ENCODE data around the gene RAD51B.

Gene RAD51B

DNA sequence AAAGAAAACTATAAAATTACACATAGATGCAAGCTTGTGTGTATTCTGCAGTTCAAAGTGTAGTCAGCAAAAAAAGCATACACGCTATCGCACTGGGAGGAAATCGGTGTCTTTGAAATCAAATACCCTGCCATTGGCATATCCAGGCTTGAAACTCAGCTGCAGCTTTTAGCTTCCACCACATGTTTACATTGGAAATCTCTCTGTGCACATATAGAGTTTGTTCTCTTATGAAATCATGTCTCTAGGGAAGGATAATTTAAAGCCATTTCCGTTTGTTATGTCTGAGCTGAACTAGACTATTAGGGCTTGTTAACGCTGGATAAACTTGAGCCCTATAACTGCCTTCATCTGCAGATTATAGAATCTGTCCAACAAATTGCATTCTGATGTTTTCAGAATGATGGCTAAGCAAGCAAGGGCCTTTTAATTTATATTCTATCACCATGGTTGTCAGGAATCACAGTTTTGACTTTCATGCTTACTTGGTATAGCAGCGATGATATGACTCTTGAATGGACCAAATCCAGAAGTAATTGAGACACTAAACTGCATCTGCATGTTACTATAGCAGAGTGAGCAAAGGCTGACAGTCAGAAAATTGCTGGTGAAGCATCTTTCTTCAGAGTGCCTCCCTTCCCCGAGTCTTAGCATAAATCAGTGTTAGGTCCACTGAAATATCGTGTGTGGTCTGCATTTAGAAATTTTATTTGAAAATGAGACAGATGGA lies 530.5 kb downstream of the RAD51B start:
- DNase-seq = no peak

DNA sequence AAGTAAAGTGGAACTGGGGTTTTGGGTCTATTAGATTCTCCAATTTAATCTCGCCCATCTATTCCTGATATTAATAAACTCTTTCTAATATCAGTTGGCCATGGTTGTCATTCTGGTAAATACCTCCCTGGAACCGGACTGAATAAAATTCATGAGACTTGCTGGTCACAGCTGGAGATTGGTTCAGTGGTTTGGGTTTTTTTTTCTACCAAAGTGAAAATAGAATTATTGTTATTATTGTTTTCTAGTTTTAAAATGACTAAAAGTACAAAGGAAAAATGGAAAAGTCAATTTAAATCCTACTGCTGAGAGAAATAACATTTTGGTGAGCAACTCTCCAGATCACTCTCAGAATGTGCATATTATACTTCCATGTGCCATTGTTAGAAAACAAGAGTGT lies 535.8 kb downstream of the RAD51B start:
- no peak for DNase-seq

DNA sequence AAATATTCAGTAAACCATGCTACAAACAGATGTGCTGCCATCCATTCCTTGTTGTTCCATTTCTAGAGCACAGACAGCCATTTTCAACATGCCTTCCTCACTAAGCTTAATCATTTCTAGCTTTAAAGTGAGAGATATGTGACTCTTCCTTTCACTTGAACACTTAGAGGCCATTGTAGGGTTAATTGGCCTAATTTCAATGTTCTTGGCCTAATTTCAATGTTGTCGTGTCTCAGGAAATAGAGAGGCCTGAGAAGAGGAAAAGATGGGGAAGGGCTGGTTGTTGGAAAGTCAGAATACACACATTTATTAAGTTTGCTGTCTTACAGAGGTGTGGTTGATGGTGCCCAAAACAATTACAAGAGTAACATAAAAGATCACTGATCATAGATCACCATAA lies 538.2 kb downstream of the RAD51B start:
- DNase-seq = no peak

DNA sequence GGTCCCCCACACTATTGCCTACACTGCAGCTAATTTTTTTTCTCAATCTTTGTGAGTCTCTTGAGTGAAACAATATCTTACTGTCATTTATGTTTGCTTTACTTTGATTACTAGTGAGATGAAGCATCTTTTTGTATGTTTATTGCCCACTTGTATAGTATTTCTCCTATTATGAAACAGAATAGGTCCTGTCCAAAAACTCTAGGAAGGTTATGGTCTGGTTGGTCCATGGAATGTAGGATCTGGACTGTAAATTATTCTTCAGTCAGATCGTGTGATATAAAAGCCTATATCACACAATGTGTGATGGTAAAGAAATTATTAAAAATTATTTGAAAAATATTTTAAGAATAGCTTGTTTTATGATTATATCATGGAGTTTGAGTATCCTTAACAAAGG lies 538.9 kb downstream of the RAD51B start:
- no peak for DNase-seq

DNA sequence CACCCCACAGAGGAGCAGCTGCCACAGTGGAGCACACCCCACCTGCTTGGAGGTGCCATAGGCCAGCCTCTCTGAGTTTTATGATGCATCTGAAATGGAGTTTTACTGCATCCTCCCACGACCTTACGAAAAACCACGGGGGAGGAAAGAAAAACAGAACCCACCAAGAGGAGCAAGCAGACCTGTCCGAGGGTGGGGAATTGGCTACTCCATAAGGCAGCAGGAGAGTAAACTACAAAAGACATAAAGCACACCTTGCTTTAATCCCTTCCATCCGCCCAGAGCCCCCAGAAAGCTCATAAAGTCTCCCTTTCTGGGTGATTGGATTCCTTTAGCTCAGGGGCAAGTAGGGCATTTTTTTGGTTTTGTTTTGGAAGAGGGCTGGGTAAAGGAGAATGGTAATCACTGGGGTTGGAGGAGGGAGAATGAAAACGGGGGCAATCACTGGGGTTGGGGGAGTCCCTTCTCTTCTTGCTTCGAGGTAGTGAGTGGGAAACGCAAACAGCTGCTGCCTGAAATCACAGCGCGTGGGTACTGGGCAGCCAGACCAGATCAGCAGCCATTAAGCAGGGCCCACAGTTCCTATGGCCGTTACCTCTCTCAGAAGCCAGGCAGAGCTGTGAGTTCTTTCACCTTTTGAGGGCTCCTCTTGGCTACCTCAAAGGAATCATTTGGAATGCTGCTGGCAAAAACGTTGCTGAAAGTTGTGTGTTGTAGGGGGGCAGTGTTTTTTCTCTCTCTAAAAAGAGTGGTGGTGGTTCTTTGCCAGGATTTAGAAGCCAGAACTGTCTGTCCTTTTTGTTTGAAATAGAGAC lies 539.6 kb downstream of the RAD51B start:
- DNase-seq = no peak

DNA sequence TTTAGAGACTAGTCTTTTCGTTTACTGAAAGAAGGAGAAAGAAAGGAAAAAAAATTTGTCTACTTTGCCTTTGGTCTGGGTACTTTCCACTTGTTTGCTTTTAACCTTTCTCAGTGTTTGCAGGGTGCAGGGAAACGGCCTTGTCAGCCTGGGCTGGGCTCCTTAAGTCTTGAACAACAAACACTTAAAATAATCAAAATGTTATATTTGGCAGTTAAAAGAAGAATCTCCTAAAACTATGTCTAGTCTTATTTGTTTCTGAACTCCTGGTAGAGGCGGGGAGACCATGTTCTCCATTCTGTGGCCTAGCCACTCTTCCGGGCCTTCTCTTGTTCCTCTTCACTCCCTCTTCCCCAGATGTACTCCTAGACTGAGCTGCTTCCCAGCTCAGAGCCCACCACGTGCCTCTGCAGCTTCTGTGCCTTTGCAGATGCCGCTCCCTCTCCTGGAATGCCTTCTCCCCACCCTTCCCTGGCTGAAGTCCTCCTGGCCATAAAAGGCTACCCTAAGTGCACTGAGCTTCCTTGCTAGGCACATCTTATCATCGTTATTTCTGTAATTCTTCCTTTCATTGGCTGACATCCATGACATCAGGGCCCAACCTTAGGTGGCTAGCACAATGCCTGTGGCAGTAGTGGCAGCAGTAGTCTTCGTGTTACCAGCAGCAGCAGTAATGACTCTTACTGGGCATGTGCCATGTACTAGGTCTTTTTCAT lies 540.4 kb downstream of the RAD51B start:
- no peak for DNase-seq

DNA sequence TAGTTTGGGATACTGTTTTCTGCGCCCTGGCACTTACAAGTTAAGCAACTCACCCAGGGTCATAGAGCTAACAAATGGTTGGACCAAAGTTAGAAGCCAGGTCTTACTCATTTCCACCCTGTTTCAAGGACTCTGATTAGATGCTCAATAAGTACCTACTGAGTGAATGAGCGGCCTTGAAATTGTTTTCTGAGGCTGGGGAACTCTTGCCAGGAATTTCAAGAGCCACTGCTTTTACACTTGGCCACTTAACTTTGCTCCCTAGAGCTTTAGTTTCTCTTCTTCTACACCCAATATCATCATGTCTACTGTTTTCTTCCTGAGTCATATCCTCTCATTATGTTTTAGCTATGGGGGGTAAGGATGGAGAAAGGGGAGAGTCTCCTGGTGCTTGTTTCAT lies 541.7 kb downstream of the RAD51B start:
- no peak for DNase-seq

DNA sequence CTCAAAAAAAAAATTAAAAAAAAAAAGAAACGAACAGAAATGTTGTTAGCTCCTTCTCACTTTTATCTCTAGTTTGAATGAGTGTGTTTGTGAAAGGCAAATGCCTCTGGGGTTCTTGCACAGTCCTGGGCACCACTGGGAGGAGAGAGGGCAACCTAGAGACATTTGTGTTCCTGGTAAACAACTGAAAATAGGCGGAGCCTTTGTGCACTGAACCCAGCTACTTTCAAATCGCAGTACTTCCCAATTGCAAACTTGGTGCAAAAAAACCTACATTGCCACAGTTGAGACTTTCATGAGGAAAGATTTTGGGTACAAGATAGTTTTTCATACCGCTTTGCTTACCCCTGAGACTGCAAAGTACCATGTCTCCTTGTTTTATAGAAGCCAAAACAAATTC lies 543.3 kb downstream of the RAD51B start:
- no peak for DNase-seq

DNA sequence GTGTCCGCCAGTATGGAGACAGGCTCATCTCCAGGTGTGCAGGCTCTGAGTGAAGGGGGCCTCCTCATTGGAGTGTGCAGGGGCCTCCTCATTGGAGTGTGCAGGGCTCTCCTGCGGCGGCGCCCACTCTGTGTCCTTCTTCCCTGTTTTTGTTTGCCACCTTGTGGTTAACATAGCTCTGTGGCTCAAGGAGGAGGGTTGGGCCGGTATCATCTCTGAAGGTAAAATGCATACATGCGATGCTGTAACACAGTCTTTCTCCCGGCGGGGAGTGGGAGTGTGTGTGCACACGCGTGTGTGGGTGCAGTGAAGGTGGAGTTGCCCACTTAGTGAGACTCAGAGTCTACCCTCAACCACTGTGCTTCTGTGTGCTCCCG lies 543.9 kb downstream of the RAD51B start:
- DNase-seq = no peak

DNA sequence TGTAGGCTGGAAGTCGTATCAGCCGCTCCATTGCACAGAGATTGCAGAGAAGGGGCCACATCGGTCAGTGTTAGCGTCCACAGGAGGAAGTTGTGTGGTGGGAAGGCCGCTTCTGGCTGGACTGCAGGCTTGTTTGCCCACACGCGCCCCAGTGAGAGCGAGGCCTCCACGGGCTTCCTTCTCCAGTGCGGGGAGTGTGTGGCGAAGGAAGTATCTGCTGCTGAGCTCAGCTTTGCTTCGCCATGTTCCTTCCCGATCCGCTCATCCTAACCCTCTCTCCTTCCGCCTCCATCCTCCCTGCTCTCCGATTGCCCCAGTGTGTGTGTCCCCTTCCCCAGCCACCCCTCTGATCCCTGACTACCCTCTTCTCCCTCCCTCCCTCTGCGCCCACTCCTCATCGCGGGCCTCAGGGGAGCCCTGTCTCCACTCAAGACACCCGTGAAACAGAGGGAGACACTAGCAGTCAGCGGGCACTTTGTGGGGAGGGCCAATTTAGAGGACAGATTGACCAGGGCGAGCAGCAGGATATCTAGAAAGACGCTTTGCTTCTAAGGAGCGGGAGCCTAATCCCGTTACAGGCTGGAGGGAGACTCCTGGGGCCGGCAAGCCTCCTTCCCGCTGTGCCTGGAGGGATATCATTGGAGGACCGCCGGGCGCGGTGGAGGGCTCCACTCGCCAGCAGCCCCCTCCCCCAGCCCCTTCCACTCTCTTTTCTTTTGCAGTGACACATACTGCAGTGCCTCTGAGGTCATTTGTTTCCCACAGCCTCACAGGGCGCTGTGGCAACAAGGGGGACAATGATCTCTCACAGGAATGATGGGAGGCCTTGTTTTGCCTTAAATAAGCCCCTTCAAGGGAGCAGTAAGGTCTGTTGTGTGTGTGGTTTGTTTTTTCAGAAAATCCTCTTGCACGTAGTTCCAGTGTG lies 544.5 kb downstream of the RAD51B start:
- peak; percentile 35 for DNase-seq

DNA sequence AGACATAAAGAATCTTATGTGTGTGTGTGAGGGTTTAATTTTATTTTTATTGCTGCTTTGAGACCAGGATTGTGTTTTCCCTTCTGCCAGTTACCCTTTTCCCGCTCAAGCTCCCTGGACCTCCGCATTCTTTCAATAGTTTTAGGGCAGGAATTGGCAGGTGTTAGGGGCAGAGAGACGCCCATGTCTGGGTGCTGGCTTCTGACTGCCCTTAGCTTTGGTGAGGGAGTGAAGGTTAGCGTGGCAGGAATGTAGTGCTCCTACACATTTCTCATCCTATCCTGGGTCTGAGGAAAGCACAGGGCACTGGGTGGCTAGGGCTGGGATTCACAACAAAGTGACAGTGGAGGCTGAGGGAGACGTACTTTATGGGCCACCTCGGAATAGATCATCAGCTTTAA lies 545.2 kb downstream of the RAD51B start:
- no peak for DNase-seq

DNA sequence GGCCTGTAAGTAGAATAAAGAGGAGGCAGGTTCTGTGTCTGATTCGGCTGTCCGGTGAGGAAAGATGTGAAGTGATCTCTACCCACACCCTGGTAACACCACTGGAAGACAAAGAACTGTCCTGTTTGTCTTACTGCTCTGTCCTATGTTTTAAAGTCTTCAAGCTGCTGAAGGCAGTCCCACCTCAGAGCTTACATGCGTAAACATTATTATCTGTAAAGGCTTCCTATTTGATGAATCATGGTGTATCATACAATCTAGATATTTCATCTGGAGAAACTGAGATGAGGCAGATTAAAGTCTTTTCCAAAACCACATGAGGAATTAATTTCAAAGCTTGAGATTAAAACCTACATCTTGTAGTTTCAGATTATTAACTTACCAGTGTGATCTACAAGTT lies 545.6 kb downstream of the RAD51B start:
- DNase-seq = no peak

DNA sequence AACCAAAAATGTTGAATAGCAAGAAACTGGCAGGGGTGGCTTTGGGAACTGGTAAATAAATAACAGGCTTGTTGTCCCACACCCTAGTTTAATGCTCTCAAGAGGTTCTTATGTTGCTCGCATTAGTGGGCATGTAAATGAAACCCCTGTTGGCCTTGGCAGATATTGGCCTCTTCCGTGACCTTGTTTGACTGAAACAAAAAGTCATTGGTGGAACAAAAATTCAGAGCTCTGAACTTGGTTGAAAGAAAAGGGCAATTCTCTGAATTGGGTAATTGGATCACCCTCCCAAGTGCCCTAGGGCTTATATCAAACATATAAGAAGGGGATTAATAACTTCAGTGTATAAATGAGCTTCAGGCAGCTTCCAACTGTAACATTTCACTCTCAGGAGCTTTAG lies 547.1 kb downstream of the RAD51B start:
- peak; percentile 92 for DNase-seq

DNA sequence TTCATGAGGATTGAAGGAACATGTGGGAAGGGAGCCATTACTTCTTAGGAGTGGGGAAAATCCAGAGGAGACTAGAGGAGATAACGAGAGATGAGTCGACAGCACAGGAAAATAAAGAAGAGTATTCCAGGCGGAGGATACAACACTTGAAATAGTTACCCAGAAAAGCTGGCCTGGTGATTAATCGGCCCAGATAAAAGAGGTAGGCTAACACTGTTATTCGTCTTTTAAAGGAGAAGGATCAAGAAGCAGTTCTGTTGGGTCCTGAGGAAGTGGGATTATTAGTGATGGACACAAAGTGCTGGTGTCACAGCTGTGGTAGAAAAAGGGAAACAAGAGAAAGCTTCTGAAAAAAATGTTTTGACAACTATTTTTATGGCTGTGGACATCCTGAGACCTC lies 548.0 kb downstream of the RAD51B start:
- no peak for DNase-seq

DNA sequence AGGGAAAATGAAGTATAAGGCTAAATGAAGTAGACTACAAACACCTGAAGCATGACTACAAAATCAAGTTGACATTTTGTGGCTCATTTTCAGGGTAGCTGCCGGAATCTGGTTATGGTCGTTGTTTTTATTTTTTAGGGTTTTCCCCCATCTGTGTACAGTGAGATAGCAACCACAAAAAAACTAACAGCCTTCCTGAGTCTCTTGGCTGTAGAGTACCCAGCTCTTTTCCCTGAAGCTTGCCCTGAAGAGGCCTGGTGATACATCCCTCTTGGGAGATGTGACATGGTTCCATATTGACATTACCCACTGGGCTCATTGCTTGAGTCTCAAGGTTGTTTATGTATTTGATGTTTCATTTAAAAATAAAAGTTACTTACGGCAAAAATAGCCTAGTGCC lies 549.3 kb downstream of the RAD51B start:
- DNase-seq = no peak

DNA sequence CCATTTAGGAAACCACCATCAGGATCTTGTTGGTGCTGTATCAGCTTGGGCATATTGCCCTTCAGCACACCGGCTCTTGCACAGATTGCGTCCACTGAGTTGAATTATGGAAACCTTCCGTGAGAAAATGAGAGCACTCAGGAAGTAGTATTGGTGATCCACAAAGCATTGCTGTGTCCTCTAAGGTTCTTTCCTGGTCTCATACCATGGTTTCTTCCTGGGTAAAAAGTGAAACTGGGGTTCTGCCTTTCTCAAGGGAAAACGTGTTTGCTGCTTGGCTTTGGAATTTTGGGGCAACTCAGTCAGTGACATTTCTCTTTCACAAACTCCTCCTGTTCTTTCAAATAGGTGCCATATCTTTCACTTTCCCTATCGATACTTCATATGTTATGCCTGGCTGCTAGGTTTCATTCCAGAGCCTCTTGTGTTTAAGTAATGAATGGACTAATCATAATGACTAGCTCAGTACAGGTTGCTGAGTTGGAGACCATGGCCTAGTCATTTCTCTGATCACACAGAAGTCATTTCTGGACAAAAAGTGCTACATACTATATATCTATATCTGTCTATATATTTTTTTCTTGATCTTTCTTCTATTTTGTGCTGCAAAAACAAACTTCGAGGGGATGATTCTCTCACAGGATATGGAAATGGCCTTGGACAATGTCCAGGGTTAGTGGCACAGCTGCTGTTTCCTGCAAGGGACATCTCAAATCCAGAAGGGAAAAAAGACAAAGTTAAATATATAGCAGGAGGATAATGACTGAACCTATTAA lies 549.9 kb downstream of the RAD51B start:
- DNase-seq = no peak

DNA sequence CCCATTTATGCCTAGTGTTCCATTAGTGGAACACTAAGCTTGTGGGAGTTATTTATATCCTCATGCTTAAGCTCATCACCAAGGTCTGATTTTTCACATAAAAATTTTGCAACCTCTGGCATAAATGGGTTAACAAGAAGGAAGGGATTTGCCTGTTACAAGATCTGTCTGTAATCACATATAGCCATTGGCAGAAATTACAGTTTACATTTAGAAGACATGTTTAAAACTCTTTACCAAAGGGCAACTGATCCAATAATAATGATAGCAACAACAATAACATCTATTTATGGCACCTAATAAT lies 550.4 kb downstream of the RAD51B start:
- DNase-seq = no peak

DNA sequence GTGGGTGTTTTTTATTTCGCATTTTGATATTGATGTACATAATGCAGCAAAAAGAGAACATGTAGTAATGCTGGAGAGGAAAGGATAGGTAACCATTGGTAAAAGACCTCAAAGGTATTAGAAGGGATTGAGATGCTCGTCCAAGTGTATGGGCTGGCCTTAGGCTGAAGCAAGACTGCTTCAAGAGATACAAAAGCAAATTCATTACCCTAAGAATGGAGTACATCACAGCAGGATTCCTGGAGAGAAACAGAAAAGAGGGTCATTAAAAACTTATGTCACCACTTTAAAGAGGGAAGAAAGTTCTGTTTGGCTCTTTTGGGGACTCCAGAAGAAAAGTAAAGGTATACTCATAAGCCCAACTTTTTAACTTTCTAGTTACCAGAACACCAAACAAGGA lies 552.8 kb downstream of the RAD51B start:
- DNase-seq = no peak

DNA sequence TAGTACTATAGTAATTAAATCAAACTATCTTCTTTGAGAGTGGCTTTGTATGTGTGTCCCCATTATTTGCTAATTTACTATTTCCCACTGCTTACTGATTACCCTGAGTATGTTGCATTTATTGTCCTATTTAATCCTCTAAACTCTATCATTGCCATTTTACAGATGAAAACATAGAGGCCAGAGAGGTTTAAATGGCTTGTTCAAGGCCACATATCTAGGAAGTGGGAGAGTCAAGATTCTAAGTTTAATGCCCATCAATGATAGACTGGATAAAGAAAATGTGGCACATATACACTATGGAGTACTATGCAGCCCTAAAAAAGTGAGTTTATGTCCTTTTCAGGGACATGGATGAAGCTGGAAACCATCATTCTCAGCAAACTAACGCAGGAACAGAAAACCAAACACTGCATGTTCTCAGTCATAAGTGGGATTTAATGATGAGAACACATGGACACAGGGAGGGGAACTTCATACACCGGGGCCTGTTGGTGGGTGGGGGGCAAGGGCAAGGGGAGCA lies 553.6 kb downstream of the RAD51B start:
- DNase-seq = no peak

DNA sequence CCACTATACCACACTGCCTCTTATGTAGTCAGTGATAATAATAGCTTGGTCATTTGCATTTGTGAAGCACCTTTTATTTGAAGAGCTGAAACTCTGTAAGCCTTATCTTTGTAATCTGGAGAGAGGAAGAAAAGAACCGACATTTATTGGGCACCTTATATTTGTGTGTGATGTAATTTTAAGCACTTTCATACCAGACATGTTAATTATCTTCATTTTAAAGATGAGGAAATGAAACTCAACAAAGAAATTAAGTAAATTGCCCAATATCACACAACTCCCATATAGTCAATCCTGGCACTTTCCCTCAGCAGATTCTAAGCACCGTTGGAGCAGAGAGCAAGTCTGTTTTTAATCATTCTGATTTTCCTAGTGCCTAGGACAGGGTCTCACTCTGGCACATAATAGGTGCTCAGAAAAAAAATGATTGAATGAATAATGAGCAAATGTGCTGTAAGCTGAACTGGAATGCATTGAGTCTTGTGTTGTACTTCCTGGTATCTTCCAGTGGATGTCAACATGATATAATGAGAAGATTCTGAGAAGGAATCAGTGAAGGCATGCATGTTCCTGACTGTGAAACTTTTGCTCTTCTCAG lies 554.4 kb downstream of the RAD51B start:
- DNase-seq = no peak

DNA sequence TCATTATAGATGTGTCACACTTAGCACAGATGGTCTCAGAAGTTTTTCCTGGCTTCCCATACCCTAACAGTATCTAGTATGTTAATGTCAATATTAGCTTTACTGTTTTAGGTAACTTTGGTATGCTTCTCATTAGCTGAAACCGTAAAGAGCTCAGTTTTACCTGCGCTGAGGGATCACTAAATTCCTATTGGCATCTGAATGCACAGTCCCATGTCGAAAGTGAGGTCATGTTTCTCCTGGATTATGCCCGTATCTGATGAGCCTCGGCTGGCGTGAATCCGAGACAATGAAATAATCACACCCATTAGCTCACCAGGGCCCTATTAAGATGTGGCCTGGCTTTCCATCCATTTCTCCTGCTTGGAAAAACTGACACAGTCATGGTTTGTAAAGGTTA lies 555.1 kb downstream of the RAD51B start:
- no peak for DNase-seq

DNA sequence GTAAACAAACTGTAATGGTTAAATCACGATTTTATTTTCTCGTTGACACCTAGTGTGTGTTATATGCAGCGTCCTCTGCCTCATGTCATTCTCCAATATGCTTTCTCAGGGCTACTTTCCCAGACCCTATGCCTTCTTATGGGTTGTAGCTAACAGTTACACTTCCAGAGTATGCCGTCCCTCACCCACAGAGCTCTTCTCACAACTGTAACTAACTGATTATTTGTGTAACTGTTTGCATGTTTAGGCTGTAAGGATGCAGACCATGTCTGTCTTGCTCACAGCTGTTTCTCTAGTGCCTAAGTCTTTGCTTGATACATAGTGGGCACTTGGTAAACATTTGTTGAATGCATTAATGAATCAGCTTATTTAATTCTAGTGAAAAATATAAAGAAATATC lies 555.8 kb downstream of the RAD51B start:
- no peak for DNase-seq

Data from NCI-H524 treated with DMSO at 0.1 percent for 48 hours (cell line).